ENCODE results near the gene NPAS3.

DNA sequence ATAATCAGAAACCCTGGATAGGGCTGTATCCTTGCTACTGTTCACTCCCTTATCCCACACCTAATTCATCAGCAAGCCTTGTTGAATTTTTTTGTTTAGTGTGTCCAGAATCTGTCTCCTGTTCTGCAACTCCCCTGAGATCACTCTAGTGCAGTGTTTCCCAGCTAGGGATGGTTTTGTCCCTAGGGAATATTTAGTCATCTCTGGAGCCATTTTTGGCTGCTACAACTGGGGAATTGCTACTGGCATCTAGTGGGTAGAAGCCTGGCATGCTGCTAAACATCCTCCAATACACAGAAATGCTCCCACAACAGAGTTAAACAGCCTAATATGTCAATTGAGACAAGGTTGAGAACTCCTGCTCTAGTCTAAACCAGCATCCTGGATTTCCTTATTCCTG lies 248.0 kb downstream of the NPAS3 start:
- TF ChIP-seq, protein P1, sequence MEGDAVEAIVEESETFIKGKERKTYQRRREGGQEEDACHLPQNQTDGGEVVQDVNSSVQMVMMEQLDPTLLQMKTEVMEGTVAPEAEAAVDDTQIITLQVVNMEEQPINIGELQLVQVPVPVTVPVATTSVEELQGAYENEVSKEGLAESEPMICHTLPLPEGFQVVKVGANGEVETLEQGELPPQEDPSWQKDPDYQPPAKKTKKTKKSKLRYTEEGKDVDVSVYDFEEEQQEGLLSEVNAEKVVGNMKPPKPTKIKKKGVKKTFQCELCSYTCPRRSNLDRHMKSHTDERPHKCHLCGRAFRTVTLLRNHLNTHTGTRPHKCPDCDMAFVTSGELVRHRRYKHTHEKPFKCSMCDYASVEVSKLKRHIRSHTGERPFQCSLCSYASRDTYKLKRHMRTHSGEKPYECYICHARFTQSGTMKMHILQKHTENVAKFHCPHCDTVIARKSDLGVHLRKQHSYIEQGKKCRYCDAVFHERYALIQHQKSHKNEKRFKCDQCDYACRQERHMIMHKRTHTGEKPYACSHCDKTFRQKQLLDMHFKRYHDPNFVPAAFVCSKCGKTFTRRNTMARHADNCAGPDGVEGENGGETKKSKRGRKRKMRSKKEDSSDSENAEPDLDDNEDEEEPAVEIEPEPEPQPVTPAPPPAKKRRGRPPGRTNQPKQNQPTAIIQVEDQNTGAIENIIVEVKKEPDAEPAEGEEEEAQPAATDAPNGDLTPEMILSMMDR (IDR thresholded peaks at IDR 0.05): no peak
- TF ChIP-seq POLR2A (IDR thresholded peaks at IDR 0.05): no peak
